NCI-H69 (cell line): Measurements from ENCODE around the gene SNAP29.
"Not testable (repeated sequence)": the region's sequence is repeated elsewhere in the genome, so short reads cannot be mapped to it uniquely, and the experiment has no call there.

Experiments
- DNase-seq: peaks from one replicate; lab custom pipeline; 2025; lab: John Stamatoyannopoulos, UW

Gene SNAP29

DNA sequence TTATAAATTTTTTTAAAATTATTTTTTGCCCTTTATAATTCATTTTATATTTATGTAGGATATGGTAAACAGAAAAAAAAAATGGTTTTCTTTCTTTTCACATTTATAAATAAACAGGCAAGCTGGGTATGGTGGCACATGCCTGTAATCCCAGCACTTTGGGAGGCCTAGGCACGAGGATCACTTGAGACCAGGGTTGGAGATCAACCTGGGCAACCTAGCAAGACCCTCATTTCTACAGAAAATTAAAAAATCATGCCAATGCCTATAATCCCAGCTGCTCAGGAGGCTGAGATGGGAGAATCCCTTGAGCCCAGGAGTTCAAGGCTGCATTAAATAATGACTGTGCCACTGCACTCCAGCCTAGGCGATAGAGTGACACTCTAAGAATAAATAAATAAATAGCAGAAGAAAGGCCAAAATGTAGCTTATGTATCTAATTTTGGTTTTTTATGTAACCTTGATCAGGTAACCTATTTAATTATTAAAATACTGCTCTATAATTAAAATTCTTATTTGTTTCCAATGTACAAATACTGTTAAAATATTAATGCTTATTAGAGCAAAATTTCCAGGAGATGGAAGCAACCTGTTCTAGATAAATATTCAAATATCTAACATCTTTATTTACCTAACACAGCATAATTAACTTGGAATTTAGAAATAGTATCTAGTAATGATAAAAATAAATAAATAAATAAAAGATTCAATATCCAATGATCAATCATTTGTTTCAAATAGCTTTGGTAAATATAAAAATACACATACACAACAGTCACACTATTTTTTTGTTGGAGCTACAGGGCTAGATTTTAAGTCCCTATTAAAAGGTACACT lies 21.6 kb upstream of the SNAP29 start:
- DNase-seq, result no peak

DNA sequence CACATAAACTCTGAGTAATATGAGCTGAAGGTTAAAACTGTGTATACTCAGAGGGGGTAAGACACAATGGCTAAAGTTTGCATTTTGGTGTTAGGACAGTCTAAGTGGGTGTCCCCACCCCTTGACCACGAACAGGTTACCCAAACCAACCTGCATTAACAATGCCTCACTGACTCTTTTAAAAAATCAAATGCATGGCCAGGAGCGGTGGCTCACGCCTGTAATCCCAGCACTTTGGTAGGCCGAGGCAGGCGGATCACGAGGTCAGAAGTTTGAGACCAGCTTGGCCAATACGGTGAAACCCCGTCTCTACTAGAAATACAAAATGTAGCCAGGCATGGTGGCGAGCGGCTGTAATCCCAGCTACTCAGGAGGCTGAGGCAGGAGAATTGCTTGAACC lies 19.5 kb upstream of the SNAP29 start:
- not testable (repeated sequence) for DNase-seq

DNA sequence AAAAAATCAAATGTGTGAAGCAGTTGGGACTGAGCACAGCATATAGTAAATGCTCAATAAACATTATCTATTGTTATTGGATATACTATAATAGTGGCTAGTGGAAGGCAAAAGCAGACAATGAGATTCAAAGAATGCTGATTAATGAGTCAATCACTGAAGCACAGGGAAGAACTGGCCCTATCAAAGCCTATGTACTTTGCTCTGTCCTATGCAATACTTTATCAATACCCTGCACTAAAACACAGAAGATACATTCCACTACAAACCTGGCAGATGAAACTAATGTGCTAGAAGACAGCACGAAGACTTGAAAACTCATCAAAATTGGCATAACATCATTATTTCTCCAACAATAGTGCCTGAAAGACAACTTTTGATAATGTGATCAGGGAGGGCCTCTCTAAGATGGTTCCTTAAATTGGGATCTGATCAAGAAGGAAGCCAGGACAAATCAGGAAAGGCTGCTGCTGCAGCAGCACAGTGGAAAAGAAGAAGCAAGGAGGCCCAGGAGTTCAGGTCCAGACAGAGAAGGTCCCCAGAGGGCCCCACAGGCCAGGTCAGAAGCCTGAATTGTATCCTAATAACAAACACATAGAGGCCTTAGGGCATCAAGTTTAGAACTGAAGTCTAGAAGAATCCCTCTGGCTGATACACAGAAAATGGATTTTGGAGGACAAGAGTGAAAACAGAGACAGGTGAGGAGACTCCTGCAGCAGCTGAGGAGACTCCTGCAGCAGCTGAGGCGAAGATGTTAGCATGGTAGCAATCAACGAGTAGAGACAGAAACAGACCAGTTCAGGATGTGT lies 18.8 kb upstream of the SNAP29 start:
- no peak for DNase-seq

GRCh38 chr22:20840646-20841371 lies 18.0 kb upstream of the SNAP29 start:
- DNase-seq, result no peak

- DNase-seq, result no peak
These were observed 15.3 kb upstream of the SNAP29 start for GRCh38 chr22:20843501-20843900.

DNA sequence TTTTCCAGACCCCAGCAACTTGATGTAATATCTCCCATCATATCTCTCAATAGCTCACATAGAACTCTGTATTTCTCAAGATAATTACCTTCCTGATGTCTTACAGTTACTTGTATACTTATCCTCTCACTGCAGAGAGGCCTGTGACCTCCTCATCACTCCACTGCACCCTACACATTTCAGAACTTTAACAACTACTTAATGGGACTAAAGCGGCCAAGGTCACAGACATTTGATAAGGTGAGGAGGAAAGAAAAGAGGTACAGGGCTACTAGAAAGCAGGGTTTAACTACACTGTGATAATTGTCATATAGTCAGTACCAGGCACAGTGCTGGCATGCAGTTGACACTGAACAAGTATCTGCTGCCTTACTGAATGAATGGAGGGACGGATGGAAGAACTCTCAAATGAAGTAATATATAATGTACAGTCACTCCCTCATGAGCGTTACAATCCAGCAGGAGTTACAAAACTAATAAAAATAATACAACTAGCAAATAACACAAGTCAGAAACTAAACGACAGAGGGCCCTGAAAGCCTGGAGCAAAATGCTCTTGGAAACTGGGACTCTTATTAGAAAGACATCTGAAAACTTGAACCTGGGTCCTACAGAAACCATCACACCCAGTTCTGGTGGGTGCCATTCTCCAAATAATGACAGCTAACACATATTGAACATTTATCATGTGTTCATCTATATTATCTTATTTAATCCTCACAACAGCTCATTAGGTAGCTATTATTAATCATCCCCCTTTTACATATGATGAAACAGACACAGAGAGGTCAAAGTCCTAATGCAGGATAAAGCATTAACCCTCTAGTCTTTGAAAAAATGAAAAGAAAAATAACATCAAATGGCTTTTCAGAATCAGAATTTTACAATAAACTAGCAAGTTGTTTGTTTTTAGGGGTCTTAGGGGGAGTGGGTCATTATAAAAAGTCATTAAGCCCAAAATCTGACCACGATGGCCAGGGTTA lies 14.5 kb upstream of the SNAP29 start:
- DNase-seq, result no peak

DNA sequence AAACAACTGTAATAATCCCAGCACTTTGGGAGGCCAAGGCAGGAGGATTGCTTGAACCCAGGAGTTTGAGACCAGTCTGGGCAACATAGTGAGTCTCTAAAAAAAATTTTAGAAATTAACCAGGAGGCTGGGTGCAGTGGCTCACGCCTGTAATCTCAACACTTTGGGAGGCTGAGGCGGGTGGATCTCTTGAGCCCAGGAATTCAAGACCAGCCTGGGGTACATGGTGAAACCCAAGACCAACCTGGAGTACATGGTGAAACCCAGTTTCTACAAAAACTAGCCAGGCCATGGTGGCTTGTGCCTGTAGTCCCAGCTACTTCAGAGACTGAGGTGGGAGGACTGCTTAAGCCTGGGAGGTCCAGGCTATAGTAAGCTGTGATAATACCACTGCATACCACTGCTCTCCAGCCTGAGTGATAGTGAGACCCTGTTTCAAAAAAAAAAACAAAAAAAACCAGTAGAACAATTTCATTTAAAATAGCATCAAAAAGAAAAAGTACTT lies 11.4 kb upstream of the SNAP29 start:
- no peak for DNase-seq

DNA sequence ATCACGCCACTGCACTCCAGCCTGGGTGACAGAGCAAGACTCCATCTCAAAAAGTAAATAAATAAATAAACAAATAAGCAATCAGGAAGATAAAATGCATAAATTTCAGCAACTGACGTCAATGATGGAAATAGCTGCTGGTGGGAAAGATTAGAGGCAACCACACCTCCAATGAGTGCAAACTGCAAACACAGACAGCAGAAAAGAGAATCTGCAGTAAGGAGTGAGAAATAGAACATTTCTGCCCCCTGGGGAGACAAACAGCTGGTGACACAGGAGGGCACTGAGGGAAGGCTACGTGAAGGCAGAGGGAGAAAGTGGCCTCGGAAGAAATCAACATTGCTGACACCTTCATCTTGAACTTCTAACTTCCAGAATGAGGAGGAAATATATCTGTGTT lies 6.7 kb upstream of the SNAP29 start:
- DNase-seq, result peak; percentile 23

GRCh38 chr22:20852503-20852902 lies 6.3 kb upstream of the SNAP29 start:
- no peak for DNase-seq

DNA sequence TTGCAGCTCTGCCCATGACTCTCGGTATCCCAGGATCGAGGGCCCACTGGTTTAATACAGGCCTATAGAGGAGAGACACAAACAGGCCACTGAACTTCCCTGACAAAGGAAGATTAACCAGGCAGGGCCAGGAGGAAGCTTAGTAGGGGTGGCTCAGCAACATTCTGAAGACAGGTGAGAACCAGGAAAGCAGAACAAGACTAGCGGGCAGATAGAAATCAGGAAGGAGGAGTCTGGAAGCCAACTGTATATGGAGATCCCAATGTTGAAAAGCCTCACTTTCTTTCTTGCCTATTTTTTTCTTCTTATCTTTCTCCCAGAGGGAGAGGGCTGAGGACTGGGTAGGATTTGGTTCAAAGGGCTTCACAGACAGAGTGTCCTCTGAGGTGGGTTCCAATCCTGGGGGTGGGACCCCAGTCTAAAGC lies 5.6 kb upstream of the SNAP29 start:
- no peak for DNase-seq

- no peak for DNase-seq
These were observed 1.6 kb upstream of the SNAP29 start for GRCh38 chr22:20857247-20857643.

GRCh38 chr22:20857838-20858614 lies 781 bp upstream of the SNAP29 start:
- peak; percentile 89 for DNase-seq

DNA sequence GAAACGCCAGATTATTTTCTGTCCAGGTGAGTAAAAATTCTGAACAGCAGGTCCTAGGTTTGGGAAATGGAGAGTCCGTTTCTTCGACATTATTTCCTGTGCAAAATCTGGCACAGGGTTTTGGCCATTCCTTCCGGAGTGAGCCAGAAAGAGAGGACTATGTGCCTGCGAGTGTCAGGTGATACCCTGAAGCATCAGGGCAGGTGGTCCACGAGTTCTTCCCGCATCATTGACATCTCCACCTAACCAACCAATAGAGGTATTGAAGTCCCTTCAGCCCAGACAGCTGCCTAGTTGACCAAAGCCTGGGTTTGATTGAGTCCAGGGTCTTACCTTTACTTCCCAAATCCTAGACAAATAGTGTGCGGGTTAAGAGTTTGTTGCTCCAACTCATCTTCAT lies 808 bp downstream of the SNAP29 start:
- no peak for DNase-seq

- DNase-seq, result no peak
These were observed 3.7 kb downstream of the SNAP29 start for GRCh38 chr22:20862540-20862939.

DNA sequence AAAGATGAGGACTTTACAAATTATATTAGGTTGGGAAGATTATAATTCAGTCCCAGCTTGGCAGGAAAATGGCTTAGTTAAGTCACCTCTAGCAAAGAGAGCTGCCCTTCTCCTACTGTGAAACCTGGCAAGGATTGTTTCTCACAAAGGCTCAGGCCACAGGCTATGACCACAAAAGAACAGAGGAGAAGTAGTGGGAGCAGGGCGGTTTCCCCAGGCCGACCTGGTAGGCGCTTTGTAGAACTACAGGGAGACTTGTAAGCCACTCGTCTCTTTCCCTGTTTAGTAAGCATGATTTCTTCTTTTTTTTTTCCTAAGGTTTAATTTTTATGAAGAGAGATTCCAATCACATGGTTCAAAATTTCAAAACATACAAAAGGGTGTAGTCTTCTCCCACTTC lies 4.6 kb downstream of the SNAP29 start:
- DNase-seq, result no peak

- no peak for DNase-seq
These were observed 5.5 kb downstream of the SNAP29 start for GRCh38 chr22:20864186-20864908.

- no peak for DNase-seq
These were observed 6.5 kb downstream of the SNAP29 start for GRCh38 chr22:20865331-20865730.

DNA sequence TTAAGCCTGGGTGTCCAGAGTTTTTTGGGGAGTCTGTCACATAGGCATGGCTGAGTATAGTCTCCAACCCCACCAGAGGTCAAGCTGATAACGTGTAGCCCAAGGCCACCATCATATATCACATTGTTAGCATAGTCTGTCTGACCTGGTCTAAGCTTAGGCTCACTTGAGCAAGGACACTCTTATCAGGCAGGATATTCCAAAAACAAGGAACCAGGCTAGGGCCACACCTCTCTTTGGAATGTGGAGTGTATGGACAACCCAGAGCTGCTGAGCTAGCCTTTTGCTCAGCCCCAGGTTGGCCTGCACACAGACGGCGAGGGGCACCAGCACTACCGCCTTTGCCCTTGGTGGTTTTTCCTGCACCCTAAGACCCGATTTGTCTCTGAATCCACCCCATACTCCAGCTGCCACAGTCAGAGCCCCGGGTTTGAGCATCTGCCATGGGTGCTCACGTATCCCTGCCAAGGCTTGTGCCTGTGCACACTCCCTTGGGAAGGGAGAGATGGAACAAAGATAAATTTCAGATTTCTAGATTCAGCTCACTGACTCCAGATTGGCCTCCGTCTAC lies 7.2 kb downstream of the SNAP29 start:
- no peak for DNase-seq

DNA sequence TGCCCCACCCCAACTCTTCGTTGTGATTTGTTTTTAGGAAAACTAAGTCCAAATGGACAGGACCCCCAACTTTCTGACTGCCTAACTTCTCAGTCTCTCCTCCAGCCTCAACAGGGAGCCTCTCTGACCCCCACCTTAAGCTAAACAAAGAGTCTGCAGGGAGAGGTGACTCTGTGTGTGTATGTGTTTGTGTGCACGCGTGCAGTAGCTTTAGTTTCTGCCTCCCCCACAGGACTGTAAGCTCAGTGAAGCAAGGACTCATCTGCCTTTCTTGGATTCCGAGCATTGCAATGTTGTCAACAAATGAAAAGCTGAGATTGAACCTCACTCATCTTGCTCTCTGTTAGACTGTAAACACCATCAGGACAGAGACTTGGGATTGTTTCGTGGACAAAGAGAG lies 7.9 kb downstream of the SNAP29 start:
- DNase-seq, result no peak
